Panc1 (cell line): ENCODE data around the gene DEFB129. TPM values are rescaled to one million over a fixed set of nuclear protein-coding genes. Genes with fewer than 3 reads are reported as not detected.

Experiments
- ATAC-seq: fragments of 200-7000 bp; cut with Tn5 transposase; 2 replicates; pipeline ENCODE4 v1.9.1; 2020; ENCODE audit warnings: mild to moderate bottlenecking, moderate library complexity
- BruUV-seq: library from RNA; stranded (reverse); fragments of 400-500 nt; replicated peaks from 2 replicates; lab custom pipeline; 2021; lab: Mats Ljungman, UMichigan
- CTCF ChIA-PET: fragments of 300-600 bp; sonication (Branson Sonifier 250); formaldehyde crosslinking; loops from one replicate; lab custom pipeline; 2022; ENCODE audit warnings: antibody characterized with exemption; lab: Charles Lee
- POLR2A ChIA-PET: fragments of 300-600 bp; sonication (Branson Sonifier 250); formaldehyde crosslinking; loops from one replicate; lab custom pipeline; 2022; ENCODE audit warnings: antibody characterized with exemption; lab: Charles Lee
- DNase-seq: peaks from one replicate; pipeline ENCODE4 v3.0.0-alpha.2; 2010; ENCODE audit warnings: low read depth, low spot score
- H3K27ac ChIP-seq: 2 replicates; pipeline ENCODE4 v1.5.1; 2011; ENCODE audit warnings: mild to moderate bottlenecking, low read length, inconsistent platforms
- H3K27me3 ChIP-seq: fragments of 200-500 bp; sonication (Bioruptor generic); 2 replicates; pipeline ENCODE4 v1.6.0; 2014; ENCODE audit warnings: low read length, inconsistent platforms; ENCODE audit not compliant: control insufficient read depth, insufficient read depth
- H3K36me3 ChIP-seq: fragments of 200-500 bp; sonication (Bioruptor generic); 2 replicates; pipeline ENCODE4 v1.5.1; 2014; ENCODE audit warnings: inconsistent platforms, mild to moderate bottlenecking, low read length, moderate library complexity; ENCODE audit not compliant: control insufficient read depth, insufficient read depth
- H3K4me1 ChIP-seq: 2 replicates; pipeline ENCODE4 v1.5.1; 2011; ENCODE audit warnings: inconsistent platforms, mild to moderate bottlenecking, low read length, moderate library complexity; ENCODE audit not compliant: control insufficient read depth, insufficient read depth
- H3K4me3 ChIP-seq, 2 experiments: 2 replicates each; pipeline ENCODE4 v1.5.1; 2011 to 2012; ENCODE audit warnings: low read depth in 2 of 2, low read length in 2 of 2, mild to moderate bottlenecking in 2 of 2, inconsistent platforms in 1 of 2, moderate library complexity in 1 of 2
- H3K9me3 ChIP-seq: fragments of 200-500 bp; sonication (Bioruptor generic); 2 replicates; pipeline ENCODE4 v1.5.1; 2014; ENCODE audit warnings: low read depth, mild to moderate bottlenecking, inconsistent platforms, low read length, moderate library complexity; ENCODE audit not compliant: control insufficient read depth, insufficient read depth
- POLR2AphosphoS5 ChIP-seq: IDR thresholded peaks from 2 replicates; pipeline ENCODE4 v1.6.1; 2012; ENCODE audit warnings: mild to moderate bottlenecking, low read depth, low read length, moderate library complexity
- REST ChIP-seq, 2 experiments: IDR thresholded peaks; 2 replicates each; pipeline ENCODE4 v1.6.1; 2011 to 2012; ENCODE audit warnings: low read depth in 2 of 2, control low read depth in 1 of 2, low read length in 1 of 2, mild to moderate bottlenecking in 1 of 2, moderate library complexity in 1 of 2; ENCODE audit not compliant: insufficient read depth in 1 of 2
- SIN3A ChIP-seq: IDR thresholded peaks from 2 replicates; pipeline ENCODE4 v1.6.1; 2012; ENCODE audit warnings: low read depth, mild to moderate bottlenecking, low read length, moderate library complexity, borderline replicate concordance; ENCODE audit not compliant: insufficient read depth
- TCF7L2 ChIP-seq: IDR thresholded peaks from 2 replicates; pipeline ENCODE4 v1.6.1; 2011; ENCODE audit warnings: mild to moderate bottlenecking, low read depth, low read length, inconsistent platforms
- in situ Hi-C: cut with HindIII; loops from 2 replicates; pipeline ENCODE4 v1.10.0; 2016; ENCODE audit warnings: low sequenced_read_pairs, low pct_unique_long_range_greater_than_20kb
- intact Hi-C: fragments of 100-400 bp; cut with micrococcal nuclease; formaldehyde crosslinking; loops from one replicate; pipeline ENCODE4 v1.10.0; 2022; ENCODE audit not compliant: unreplicated experiment
- total RNA-seq: library from RNA; stranded (reverse); gene quantifications from one replicate; pipeline ENCODE4 v1.2.1, GENCODE V29; 2021; ENCODE audit not compliant: unreplicated experiment
- TF ChIP-seq, protein P1 (sequence below): fragments of 450-650 bp; IDR thresholded peaks from 2 replicates; pipeline ENCODE4 v1.5.1; 2017; ENCODE audit warnings: mild to moderate bottlenecking

The DEFB129 gene
- total RNA-seq, 1 experiment from 2014 or later = not detected

- DNase-seq (no peak), ATAC-seq (no peak)
- intact Hi-C loops (no loop called here), in situ Hi-C loops (no loop called here)
- ChIA-PET CTCF (no interaction called here), POLR2A (interaction anchor here (0.5 kb wide), 1 partner anchor 30 kb away, joined by 3 read pairs; no protein-coding TSS in a partner anchor)
- no TSS peak for BruUV-seq
- H3K4me1 ChIP-seq = no peaks in the 10 kb centered on the region
- no peak overlapping the region for H3K27ac ChIP-seq
- H3K4me3 ChIP-seq = no peak overlapping the region
- H3K27me3 ChIP-seq = no peaks in the 10 kb centered on the region
- no peaks in the 10 kb centered on the region for H3K36me3 ChIP-seq
- TF ChIP-seq, protein P1, sequence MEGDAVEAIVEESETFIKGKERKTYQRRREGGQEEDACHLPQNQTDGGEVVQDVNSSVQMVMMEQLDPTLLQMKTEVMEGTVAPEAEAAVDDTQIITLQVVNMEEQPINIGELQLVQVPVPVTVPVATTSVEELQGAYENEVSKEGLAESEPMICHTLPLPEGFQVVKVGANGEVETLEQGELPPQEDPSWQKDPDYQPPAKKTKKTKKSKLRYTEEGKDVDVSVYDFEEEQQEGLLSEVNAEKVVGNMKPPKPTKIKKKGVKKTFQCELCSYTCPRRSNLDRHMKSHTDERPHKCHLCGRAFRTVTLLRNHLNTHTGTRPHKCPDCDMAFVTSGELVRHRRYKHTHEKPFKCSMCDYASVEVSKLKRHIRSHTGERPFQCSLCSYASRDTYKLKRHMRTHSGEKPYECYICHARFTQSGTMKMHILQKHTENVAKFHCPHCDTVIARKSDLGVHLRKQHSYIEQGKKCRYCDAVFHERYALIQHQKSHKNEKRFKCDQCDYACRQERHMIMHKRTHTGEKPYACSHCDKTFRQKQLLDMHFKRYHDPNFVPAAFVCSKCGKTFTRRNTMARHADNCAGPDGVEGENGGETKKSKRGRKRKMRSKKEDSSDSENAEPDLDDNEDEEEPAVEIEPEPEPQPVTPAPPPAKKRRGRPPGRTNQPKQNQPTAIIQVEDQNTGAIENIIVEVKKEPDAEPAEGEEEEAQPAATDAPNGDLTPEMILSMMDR = no peak
- TF ChIP-seq POLR2AphosphoS5 (no peak), REST (IDR thresholded peaks at IDR 0.05; ENCODE audit: insufficient read depth in 1 of 2, low read depth in 2 of 2, low read length in 1 of 2) (no peak), SIN3A (no peak), TCF7L2 (no peak)
- H3K9me3 ChIP-seq = no peaks in the 10 kb centered on the region
These were observed 46.8 kb downstream of the DEFB129 start for GRCh38 chr20:273884-274283.

- ATAC-seq = no peak
- H3K36me3 ChIP-seq = no peaks in the 10 kb centered on the region
- no peak overlapping the region for H3K27ac ChIP-seq
- no peak for DNase-seq
- intact Hi-C loops (no loop called here), in situ Hi-C loops (no loop called here)
- no peak overlapping the region for H3K4me3 ChIP-seq
- TF ChIP-seq, protein P1 = no peak
- TF ChIP-seq REST (IDR thresholded peaks at IDR 0.05; ENCODE audit: insufficient read depth in 1 of 2, low read depth in 2 of 2, low read length in 1 of 2) (no peak), TCF7L2 (no peak), SIN3A (no peak), POLR2AphosphoS5 (no peak)
- CTCF ChIA-PET = no interaction called here
- H3K4me1 ChIP-seq = no peaks in the 10 kb centered on the region
- POLR2A ChIA-PET = no interaction called here
- no TSS peak for BruUV-seq
- no peaks in the 10 kb centered on the region for H3K9me3 ChIP-seq
- no peaks in the 10 kb centered on the region for H3K27me3 ChIP-seq
These were observed 48.7 kb downstream of the DEFB129 start for GRCh38 chr20:275791-276190.
